PFSK-1 (cell line): ENCODE data around the gene PPP2R2D.

ENCODE experiments used
- FOXP2 ChIP-seq: optimal IDR thresholded peaks from 2 replicates; pipeline ENCODE3; 2011; ENCODE audit warnings: borderline replicate concordance, control low read depth, inconsistent platforms; ENCODE audit not compliant: insufficient read depth; ENCODE audit errors: extremely low read length, extremely low read depth
- POLR2AphosphoS5 ChIP-seq: IDR thresholded peaks from 2 replicates; pipeline ENCODE4 v1.6.1; 2012; ENCODE audit warnings: low read depth, mild to moderate bottlenecking, control low read depth, low read length, moderate library complexity
- REST ChIP-seq, 2 experiments: IDR thresholded peaks; 2 replicates each; pipeline versions ENCODE4 v1.6.1 to v1.8.0; 2011 to 2012; ENCODE audit warnings: low read depth in 2 of 2, low read length in 2 of 2, control low read depth in 1 of 2, inconsistent platforms in 1 of 2, mild to moderate bottlenecking in 1 of 2, moderate library complexity in 1 of 2; ENCODE audit not compliant: insufficient read depth in 1 of 2
- SIN3A ChIP-seq: IDR thresholded peaks from 2 replicates; pipeline ENCODE4 v1.6.1; 2012; ENCODE audit warnings: mild to moderate bottlenecking, low read length, moderate library complexity, borderline replicate concordance; ENCODE audit not compliant: insufficient read depth
- TAF1 ChIP-seq: IDR thresholded peaks from 2 replicates; pipeline ENCODE4 v1.6.1; 2012; ENCODE audit warnings: low read length, control low read depth, borderline replicate concordance; ENCODE audit not compliant: insufficient read depth

Gene PPP2R2D

GRCh38 chr10:131923038-131923756 is 22.4 kb downstream of the PPP2R2D start:
- TF ChIP-seq REST (IDR thresholded peaks at IDR 0.05; ENCODE audit: insufficient read depth in 1 of 2, low read depth in 2 of 2, low read length in 2 of 2), result no peak
- no peak for TF ChIP-seq SIN3A
- no peak for TF ChIP-seq FOXP2

- TF ChIP-seq POLR2AphosphoS5 (no peak), SIN3A (no peak), FOXP2 (no peak), REST (IDR thresholded peaks at IDR 0.05; ENCODE audit: insufficient read depth in 1 of 2, low read depth in 2 of 2, low read length in 2 of 2) (no peak), TAF1 (no peak)
These were observed 24.3 kb downstream of the PPP2R2D start for GRCh38 chr10:131925011-131925649.

GRCh38 chr10:131925716-131926115 is 24.9 kb downstream of the PPP2R2D start:
- no peak for TF ChIP-seq REST (IDR thresholded peaks at IDR 0.05; ENCODE audit: insufficient read depth in 1 of 2, low read depth in 2 of 2, low read length in 2 of 2)

GRCh38 chr10:131926253-131926652 is 25.4 kb downstream of the PPP2R2D start:
- TF ChIP-seq SIN3A (no peak), REST (IDR thresholded peaks at IDR 0.05; ENCODE audit: insufficient read depth in 1 of 2, low read depth in 2 of 2, low read length in 2 of 2) (no peak), POLR2AphosphoS5 (no peak), TAF1 (no peak), FOXP2 (no peak)
